Gastrocnemius medialis (tissue), 4 donors: ENCODE measurements around the gene VCL.

ENCODE experiments used
- POLR2A ChIP-seq, 2 donors: fragments of 450-650 bp; IDR thresholded peaks; one replicate each; pipeline ENCODE4 v1.6.1; 2017; ENCODE audit warnings: antibody characterized with exemption in 2 of 2, mild to moderate bottlenecking in 2 of 2, moderate library complexity in 2 of 2
- TF ChIP-seq, protein P1 (sequence below), 5 experiments: fragments of 450-650 bp in 3 of 5; fragments of 200-600 bp in 2 of 5; sonication (generic) in 2 of 5; IDR thresholded peaks in 4 of 5; conservative IDR thresholded peaks in 1 of 5; 1 replicate in 4 of 5; 2 replicates in 1 of 5; pipeline ENCODE4 v1.5.1; 2016 to 2019; ENCODE audit warnings: antibody characterized with exemption in 5 of 5, mild to moderate bottlenecking in 3 of 5, moderate library complexity in 3 of 5

DNA sequence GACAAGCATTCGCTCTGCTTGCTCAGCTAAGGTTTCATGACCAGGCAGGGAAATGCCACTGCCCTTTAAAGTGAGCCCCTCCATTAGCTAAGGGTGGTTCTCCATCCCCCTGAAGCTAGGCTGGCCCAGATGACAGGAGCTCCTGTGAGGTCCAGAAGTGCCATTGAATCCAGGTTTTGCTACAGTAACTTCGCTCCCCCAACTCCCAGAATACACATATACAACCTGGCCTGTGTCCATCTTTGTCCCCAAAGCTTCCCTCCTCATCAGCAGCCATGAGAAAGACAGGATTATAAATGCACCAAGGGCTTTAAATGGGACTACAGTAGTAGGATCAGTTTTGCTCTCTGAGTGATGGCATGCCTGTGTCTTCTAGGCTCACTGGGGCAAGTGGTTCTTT is 35.5 kb upstream of the VCL start:
- TF ChIP-seq, protein P1, sequence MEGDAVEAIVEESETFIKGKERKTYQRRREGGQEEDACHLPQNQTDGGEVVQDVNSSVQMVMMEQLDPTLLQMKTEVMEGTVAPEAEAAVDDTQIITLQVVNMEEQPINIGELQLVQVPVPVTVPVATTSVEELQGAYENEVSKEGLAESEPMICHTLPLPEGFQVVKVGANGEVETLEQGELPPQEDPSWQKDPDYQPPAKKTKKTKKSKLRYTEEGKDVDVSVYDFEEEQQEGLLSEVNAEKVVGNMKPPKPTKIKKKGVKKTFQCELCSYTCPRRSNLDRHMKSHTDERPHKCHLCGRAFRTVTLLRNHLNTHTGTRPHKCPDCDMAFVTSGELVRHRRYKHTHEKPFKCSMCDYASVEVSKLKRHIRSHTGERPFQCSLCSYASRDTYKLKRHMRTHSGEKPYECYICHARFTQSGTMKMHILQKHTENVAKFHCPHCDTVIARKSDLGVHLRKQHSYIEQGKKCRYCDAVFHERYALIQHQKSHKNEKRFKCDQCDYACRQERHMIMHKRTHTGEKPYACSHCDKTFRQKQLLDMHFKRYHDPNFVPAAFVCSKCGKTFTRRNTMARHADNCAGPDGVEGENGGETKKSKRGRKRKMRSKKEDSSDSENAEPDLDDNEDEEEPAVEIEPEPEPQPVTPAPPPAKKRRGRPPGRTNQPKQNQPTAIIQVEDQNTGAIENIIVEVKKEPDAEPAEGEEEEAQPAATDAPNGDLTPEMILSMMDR (IDR thresholded peaks at IDR 0.05 in 4 of 5, conservative IDR thresholded peaks at IDR 0.05 in 1 of 5), result no peak
- no peak for TF ChIP-seq POLR2A (IDR thresholded peaks at IDR 0.05)
